Activated CD4-positive, alpha-beta T cell treated with anti-CD3 and anti-CD28 coated beads, Interleukin-2, amount 50 U/mL, for 48 hours (primary cell): ENCODE data around the gene ALG5.

Experiments used
- DNase-seq, 2 experiments: peaks; one replicate each; pipeline ENCODE4 v3.0.0-alpha.2; 2020

Gene ALG5

DNA sequence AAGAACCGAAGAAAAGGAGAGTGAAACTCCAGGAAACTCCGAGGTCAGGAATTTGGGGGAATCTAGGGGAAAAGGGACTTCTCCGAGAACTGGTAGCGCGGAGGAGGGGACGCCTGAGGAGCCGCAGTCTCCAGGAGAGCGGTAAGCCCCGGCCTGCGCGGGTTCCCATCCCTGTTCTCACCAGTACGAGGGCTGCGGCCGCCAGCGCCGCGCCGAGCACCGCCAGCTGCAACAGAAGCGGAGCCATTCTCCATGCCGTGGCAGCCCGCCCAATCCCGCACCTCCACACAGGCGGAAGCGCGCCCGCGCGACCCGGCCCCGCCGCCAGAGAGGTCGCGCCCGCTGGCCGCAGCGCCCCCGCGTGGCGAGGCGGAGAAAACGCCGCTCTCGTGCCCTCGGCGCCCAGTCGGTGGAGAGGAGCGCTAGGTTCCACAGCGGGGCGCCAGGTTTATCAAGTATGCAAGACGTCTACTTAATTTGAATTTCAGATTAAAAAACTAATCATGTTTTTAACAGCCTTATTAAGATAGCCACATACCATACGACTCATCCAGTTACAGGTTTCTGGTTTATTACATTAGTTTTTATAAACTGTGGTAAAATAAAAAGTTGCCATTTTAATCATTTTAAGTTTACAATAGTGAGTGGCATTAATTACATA, at the start of gene ALG5:
Gene ALG5, minus strand, starts transcription at position 287 of the 661 bp plus-strand sequence. Its CDS starts 40 bp downstream, at position 247.
- peak; percentile 87 to 90 for DNase-seq

DNA sequence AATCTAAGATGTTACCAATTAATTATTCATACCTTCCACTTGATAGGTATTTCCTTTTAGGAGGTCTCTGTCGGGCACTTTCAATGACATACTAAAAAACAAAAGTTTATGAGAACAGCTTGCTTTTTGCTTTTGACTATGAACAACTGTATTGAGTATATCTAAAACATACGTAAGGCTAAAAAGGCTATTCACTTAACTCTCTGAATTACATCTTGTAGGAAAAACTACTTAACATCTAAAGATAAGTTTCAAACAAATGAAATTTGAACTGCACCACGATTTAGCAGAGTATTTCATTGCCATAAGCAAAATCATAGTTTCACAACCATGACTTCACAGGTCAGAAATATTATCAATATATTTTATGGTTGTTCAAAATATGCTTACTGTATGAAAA, 48.7 kb upstream of the ALG5 start:
- no peak for DNase-seq

- no peak for DNase-seq
Measured at GRCh38 chr13:37047032-37047431, 47.9 kb upstream of the ALG5 start.

DNA sequence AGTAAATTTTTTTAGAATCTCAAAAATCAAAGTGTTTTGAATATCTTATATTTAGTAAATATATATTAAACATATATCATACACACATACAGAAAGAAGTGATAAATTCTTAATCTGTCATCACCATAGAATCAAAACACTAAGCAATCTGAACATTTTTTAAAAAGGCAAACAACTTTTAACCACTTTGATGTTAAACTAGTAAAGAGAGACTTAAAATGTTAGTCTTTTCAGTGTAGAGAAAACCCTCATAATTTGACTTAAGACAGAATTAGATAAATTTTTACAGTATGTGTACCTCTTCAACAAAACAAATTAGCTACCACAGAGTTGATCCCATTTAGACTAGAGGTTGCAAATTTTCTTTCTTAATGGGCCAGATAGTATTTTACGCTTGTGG, 46.9 kb upstream of the ALG5 start:
- DNase-seq, result no peak

- DNase-seq, result no peak
Measured at GRCh38 chr13:37040789-37041188, 41.6 kb upstream of the ALG5 start.

- DNase-seq, result no peak
Measured at GRCh38 chr13:37039896-37040295, 40.8 kb upstream of the ALG5 start.

DNA sequence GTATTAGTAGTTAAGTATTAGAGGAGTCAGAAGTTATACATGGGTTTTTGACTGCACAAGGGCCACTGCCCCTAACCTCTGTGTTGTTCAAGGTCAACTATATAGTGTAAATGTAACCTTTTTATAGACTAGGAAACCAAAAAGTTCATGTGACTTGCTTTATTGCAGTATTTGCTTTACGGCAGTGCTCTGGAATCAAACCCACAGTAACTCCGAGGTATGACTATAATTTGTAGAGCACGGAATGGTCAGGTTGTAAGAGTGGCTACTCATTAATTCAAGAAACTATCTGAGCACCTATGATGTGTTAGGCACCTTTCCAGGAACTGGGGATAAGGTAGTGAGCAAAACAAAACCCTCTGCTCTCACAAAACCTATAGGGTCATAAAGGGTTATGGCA, 38.1 kb upstream of the ALG5 start:
- no peak for DNase-seq

DNA sequence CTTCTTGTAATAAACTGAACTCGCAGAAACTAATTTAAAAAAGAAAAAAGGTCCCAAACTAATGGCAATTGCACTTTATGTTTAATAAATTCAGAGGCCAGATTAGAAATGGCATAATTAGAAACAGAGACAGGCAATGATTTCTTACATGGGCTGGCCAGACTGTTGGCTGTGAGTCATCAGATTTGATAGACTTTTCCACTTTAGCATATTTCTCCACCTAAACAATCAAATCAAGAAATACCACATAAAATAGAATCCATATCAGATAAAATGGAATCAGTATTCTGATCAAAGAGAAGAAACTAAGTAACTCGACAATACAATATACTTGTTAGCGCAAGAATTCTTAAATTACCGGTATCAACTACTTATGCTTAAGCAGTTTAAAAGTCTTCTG, 30.5 kb upstream of the ALG5 start:
- DNase-seq, result no peak

DNA sequence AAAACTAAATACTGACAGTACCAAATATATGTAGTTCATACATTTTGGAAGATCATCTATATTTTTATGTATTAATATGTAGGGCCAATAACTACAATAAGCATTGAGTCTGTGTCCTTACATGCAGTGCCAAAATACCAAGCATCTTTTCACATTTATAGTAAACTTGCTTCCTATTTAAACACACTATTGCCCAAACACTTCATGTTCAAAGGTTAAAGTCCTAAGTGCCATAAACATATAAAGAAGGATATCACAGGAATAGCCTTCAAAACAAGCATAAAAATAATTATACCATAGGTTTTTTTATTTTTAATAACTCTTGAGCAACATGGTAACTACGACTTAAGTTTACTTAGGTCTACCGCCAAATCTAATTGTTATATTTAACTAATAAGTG, 28.5 kb upstream of the ALG5 start:
- no peak for DNase-seq

- no peak for DNase-seq
Measured at GRCh38 chr13:37026771-37027170, 27.6 kb upstream of the ALG5 start.

DNA sequence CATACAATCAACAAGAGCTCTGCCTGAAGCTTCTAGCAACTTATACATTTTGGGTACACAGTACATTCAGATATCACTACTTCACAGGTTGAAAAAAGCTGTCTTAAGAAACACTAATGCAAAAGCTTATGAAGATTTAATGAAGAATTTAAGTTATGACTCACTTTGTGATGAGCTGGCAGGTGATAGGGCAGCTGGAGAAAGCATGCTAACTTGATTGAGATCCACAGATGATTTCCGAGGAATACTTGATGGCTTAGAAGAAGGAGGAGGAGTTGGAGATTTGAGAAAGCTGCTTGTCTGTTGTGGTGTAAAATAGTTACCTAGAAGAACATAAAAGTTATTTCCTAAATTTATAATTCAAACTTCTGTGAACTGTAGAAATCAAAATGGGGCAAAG, 24.7 kb upstream of the ALG5 start:
- DNase-seq, result no peak

GRCh38 chr13:37014609-37015008, 15.5 kb upstream of the ALG5 start:
- DNase-seq, result no peak

DNA sequence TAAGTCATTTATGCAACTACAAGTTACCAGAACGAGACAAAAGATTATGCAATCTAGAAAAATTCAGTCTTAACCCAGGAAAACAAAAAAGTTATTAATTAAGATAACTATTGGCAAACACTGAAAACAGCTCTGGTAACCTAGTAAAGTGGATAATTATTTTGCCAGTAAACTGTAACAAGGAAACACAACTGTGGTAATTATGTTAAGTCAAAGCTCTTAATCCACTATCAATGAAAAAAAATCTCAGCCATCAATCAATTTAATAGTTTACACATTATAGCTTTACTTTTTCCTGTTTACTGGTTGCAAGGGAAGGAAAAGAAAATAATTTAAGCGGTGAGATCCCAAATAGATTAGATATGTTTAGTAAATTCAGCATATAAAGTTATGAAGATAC, 12.6 kb upstream of the ALG5 start:
- no peak for DNase-seq

GRCh38 chr13:37011002-37011401, 11.9 kb upstream of the ALG5 start:
- no peak for DNase-seq

GRCh38 chr13:37010424-37010823, 11.3 kb upstream of the ALG5 start:
- DNase-seq, result no peak

DNA sequence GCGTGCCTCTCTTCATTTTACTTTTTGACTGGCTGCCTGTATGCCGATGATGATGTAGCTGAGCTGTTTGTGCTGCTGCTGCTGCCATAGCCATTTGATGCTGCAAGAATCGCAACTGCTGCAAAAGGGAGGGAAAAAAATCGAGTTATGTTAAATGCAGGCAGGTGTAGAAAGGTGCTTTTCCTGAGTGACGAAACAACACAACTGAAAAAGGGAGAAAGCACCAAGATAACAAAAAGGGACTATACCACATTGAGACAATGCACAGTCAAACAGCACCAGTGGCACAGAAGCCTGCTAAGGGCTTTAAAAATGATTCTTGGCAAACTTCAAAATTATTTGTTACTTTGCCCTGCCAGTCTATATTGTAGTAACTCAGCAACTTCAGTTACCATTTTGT, 10.6 kb upstream of the ALG5 start:
- no peak for DNase-seq

DNA sequence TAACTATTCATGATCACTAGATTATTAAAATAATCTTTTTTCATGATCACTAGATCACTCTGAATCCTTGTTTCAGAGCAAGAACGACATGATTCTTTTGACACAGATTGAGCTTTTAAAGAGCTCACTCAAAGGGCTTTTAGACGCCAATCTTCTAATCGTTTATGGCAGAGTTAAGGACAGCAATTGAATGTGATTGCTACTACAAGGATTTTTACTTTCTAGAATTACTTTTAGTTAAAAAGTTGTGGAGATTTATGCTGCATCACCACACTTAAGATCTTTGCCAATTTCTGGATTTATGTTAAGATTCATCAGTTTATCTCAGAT, 2.7 kb upstream of the ALG5 start:
- no peak for DNase-seq

DNA sequence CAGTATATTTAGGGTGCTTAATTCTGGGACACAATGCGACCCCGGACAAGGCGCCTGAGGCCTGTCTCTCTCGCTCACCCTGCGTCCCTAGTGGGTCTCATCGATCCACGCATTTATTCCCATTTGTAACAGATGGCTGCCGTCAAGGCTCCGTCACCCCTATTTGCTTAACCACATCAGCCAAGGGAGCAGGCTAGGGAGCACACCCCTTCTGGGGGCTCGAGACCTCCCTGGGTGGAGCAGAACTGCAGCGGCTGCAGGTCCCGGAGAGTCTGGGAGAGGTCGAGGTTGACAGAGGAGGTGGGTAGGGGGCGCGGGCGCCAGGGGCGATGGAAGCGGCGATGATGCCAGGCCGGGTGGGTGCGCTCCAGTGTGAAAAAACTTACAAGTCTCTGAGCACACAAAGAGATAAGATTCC, 507 bp downstream of the ALG5 start:
- DNase-seq, result peak; percentile 13 to 29

GRCh38 chr13:36997716-36998427, 1.3 kb downstream of the ALG5 start:
- no peak for DNase-seq

DNA sequence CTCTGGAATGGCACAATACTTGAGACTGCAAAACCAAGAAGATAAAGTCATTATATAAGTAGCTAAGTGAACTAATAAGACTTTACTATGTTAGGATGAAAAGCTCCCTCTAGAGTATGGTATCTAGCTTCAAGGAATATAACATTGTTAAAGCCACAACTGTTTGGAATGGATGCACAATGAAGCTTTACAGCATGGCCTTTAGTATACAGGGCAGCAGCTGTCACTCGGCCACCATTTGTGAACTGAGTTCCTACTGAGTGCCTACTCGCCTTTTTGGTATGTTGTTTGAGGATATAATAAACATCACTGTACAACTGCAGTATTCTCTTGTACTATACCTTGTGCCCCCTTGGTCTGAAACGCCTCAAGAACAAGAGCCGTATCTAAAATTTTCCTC, 6.8 kb downstream of the ALG5 start:
- no peak for DNase-seq

GRCh38 chr13:36986462-36987240, 12.5 kb downstream of the ALG5 start:
- no peak for DNase-seq

DNA sequence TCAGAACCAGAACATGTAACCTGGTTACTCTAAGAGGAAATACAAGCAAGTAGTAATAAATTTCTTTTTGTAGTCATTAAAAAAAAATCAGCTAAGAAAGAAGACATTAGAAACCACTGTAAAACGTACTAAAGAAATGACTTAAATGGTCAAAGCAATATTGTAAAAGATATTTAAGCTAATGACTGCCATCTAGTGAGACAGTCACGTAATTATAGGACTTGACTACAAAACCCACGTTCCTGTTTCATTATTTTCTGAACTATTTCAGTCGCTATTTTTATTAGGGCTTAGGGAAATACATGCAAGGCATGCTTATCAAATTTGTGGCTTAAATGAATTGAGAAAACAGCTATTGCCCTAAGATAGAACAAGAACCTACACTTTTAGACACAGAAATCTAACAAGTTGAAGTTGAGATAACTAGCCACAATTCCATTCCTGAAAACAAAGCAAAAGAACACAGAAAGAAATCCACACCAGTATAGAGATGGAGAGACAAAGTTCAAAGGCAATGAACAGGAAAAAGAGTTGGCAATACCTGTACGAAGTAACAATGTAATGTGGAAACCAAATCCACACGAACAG, 17.9 kb downstream of the ALG5 start:
- DNase-seq, result no peak

- no peak for DNase-seq
Measured at GRCh38 chr13:36979361-36980050, 19.6 kb downstream of the ALG5 start.
